Measurements from ENCODE around the gene GNG14.

GRCh38 chr19:12666265-12667048 lies 21.3 kb upstream of the GNG14 start, which contains the start of the genes MAN2B1 and WDR83:
- TF ChIP-seq POLR2A (IDR thresholded peaks at IDR 0.05) = peak in 3 of 4 donors; percentile 36 to 65 (median 38)
- no peak for TF ChIP-seq CTCF (IDR thresholded peaks at IDR 0.05)
- TF ChIP-seq POLR2AphosphoS5 (IDR thresholded peaks at IDR 0.05) = peak; percentile 30 to 46
